GM10266 (cell line): ENCODE data around the gene PPP1R12B.
"Not testable (repeated sequence)": the region's sequence is repeated elsewhere in the genome, so short reads cannot be mapped to it uniquely, and the experiment has no call there.

Experiments used
- DNase-seq: peaks from one replicate; pipeline ENCODE4 v3.0.0; 2012; ENCODE audit errors: extremely low spot score
- CTCF ChIP-seq: IDR thresholded peaks from 2 replicates; pipeline ENCODE4 v1.5.1; 2012; ENCODE audit warnings: mild to moderate bottlenecking, low read depth; ENCODE audit not compliant: control insufficient read depth, insufficient read depth; ENCODE audit errors: missing control alignments

The PPP1R12B gene

GRCh38 chr1:202597090-202597761 is 248.7 kb downstream of the PPP1R12B start:
- DNase-seq: no peak
- TF ChIP-seq CTCF: no peak

- DNase-seq: peak; percentile 71
- peak; percentile 82 for TF ChIP-seq CTCF
These were observed 251.4 kb downstream of the PPP1R12B start for GRCh38 chr1:202599669-202600431.

GRCh38 chr1:202600432-202601041 is 252.0 kb downstream of the PPP1R12B start:
- no peak for TF ChIP-seq CTCF
- DNase-seq: no peak

GRCh38 chr1:202603435-202603834 is 254.9 kb downstream of the PPP1R12B start:
- DNase-seq: no peak
- no peak for TF ChIP-seq CTCF

- TF ChIP-seq CTCF: no peak
- DNase-seq: no peak
These were observed 257.0 kb downstream of the PPP1R12B start for GRCh38 chr1:202605515-202605914.

GRCh38 chr1:202612036-202612435 is 263.5 kb downstream of the PPP1R12B start:
- not testable (repeated sequence) for DNase-seq

GRCh38 chr1:202613571-202613970 is 265.1 kb downstream of the PPP1R12B start:
- TF ChIP-seq CTCF: no peak
- no peak for DNase-seq
